OCI-LY3 (cell line): Measurements from ENCODE around the gene KLHL5.

Experiments
- CTCF ChIP-seq: fragments of 200-600, 300-600 bp; sonication (generic); IDR thresholded peaks from 2 replicates; pipeline ENCODE4 v1.5.1; 2014; ENCODE audit warnings: antibody characterized with exemption, low read length, low read depth
- EZH2phosphoT487 ChIP-seq: fragments of 200-600 bp; shearing (Covaris generic); IDR thresholded peaks from 2 replicates; pipeline ENCODE4 v1.6.1; 2018; ENCODE audit warnings: antibody characterized with exemption, mixed run types, low read depth

- TF ChIP-seq CTCF (no peak), EZH2phosphoT487 (no peak)
Measured at GRCh38 chr4:39062770-39063097, 702 bp downstream of the KLHL5 start.
